Hepatocyte (in vitro differentiated cells): Measurements from ENCODE around the gene USP17L12. TPM values are rescaled to one million over a fixed set of nuclear protein-coding genes. Genes with fewer than 3 reads are reported as not detected.
"Not testable (repeated sequence)": the region's sequence is repeated elsewhere in the genome, so short reads cannot be mapped to it uniquely, and the experiment has no call there.

Source experiments
- DNase-seq: peaks from one replicate; pipeline ENCODE4 v3.0.0-alpha.2; 2016; ENCODE audit warnings: low spot score
- H2AFZ ChIP-seq: fragments of 200-600 bp; sonication (generic); 2 replicates; pipeline ENCODE4 v1.6.0; 2016; ENCODE audit warnings: antibody characterized with exemption, mild to moderate bottlenecking
- H3K27ac ChIP-seq: fragments of 200-600 bp; sonication (generic); 2 replicates; pipeline ENCODE4 v1.5.1; 2016; ENCODE audit warnings: mild to moderate bottlenecking
- H3K27me3 ChIP-seq: fragments of 200-600 bp; sonication (generic); 2 replicates; pipeline ENCODE4 v1.6.1; 2016
- H3K36me3 ChIP-seq: fragments of 200-600 bp; sonication (generic); replicated peaks from 2 replicates; pipeline ENCODE4 v1.5.1; 2016; ENCODE audit warnings: low read depth; ENCODE audit not compliant: insufficient read depth
- H3K4me1 ChIP-seq: fragments of 200-600 bp; sonication (generic); 2 replicates; pipeline ENCODE4 v1.5.1; 2016; ENCODE audit warnings: mild to moderate bottlenecking, moderate library complexity; ENCODE audit not compliant: insufficient read depth
- H3K4me2 ChIP-seq: fragments of 200-600 bp; sonication (generic); 2 replicates; pipeline ENCODE4 v1.6.0; 2016
- H3K4me3 ChIP-seq: fragments of 200-600 bp; sonication (generic); 2 replicates; pipeline ENCODE4 v1.5.1; 2016; ENCODE audit warnings: mild to moderate bottlenecking
- H3K79me2 ChIP-seq: fragments of 200-600 bp; sonication (generic); 2 replicates; pipeline ENCODE4 v1.6.0; 2017; ENCODE audit warnings: mild to moderate bottlenecking
- H3K9me2 ChIP-seq: fragments of 200-600 bp; sonication (generic); replicated peaks from 2 replicates; pipeline ENCODE4 v1.6.0; 2017; ENCODE audit warnings: mild to moderate bottlenecking; ENCODE audit not compliant: insufficient read depth
- H3K9me3 ChIP-seq: fragments of 200-600 bp; sonication (generic); 2 replicates; pipeline ENCODE4 v1.5.1; 2016; ENCODE audit warnings: low read depth, mild to moderate bottlenecking
- H4K20me1 ChIP-seq: fragments of 200-600 bp; sonication (generic); 2 replicates; pipeline ENCODE4 v1.6.0; 2016; ENCODE audit warnings: mild to moderate bottlenecking; ENCODE audit not compliant: insufficient read depth, poor library complexity, severe bottlenecking
- WGBS: methylation state at CpG from one replicate; pipeline ENCODE4 v1.1.6; 2016; ENCODE audit warnings: low lambda C conversion rate; ENCODE audit errors: missing lambda C conversion rate; 5-methylcytosine and 5-hydroxymethylcytosine counted together
- polyA plus RNA-seq: library from polyadenylated mRNA; unstranded; fragments of >200 nt; fragmentation: Nextera tagmentation; extraction: Ambion mirVana; gene quantifications from 2 replicates; pipeline ENCODE4 v1.2.1, GENCODE V29; 2016
- total RNA-seq: library from RNA; depleted of rRNA; stranded (reverse); fragments of >200 nt; gene quantifications from 2 replicates; pipeline ENCODE4 v1.2.3, GENCODE V29; 2014

The USP17L12 gene
- total and polyA plus RNA-seq, 2 experiments from 2014 or later, result not detected

DNA sequence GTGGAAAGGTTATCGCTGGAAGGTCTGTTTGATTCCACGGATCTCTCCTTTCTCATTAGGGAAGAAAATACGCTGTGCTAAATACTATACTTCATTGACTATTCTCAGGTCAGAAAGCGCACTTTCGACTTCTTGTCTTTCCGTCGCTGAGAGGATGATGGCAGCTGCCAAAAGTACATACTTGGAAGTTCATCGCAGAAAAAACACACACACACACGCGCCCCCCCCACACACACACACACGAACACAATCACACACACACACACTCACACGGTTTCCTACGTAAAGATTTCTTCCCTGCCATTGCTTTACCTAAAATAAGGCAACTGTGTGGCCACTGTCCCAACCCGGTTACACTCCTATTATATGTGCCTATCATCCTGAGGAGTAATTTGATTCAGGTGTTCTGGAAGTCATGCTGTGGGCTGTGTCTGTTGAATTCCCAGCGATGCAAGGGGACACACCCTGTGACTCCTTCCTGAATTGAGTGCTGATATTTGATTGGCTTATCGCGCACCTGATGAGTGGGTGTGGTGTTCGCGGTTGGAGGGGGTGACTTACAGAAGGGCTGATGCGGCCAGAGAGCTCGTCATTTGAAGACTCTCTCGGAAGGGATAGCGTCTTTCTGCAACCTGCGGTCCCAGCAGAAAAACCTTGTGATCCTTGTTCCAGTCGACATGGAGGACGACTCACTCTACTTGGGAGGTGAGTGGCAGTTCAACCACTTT, 28.2 kb downstream of the USP17L12 start, which contains the start of gene USP17L18:
TSS of gene USP17L18 (plus strand) at position 678 of the 728 bp plus-strand sequence. CDS start at position 678, 0 bp downstream.
- not testable (repeated sequence) for H4K20me1 ChIP-seq, H3K27me3 ChIP-seq, H3K4me3 ChIP-seq, H2AFZ ChIP-seq, H3K9me2 ChIP-seq, H3K4me2 ChIP-seq, H3K27ac ChIP-seq, H3K9me3 ChIP-seq, H3K79me2 ChIP-seq, H3K4me1 ChIP-seq, H3K36me3 ChIP-seq
- WGBS, result 90% methylated on average over 15 of the region's 26 CpGs
- DNase-seq, result peak; percentile 1

- not testable (repeated sequence) for H3K4me2 ChIP-seq, H3K4me1 ChIP-seq, H3K9me2 ChIP-seq, H3K36me3 ChIP-seq, H3K4me3 ChIP-seq, H4K20me1 ChIP-seq, H3K9me3 ChIP-seq, DNase-seq, H3K27ac ChIP-seq, H2AFZ ChIP-seq, H3K27me3 ChIP-seq, H3K79me2 ChIP-seq
- WGBS, result no CpG with 5 or more reads among the region's 13 CpGs
Measured at GRCh38 chr4:9253078-9253477, 33.1 kb downstream of the USP17L12 start, which contains the start of gene USP17L19. Gene USP17L19, plus strand, starts transcription at chr4:9253378. Its CDS starts 0 bp downstream, at chr4:9253378.

GRCh38 chr4:9257824-9258223, 37.9 kb downstream of the USP17L12 start, which contains the start of gene USP17L20:
Gene USP17L20, plus strand, starts transcription at chr4:9258124. Its CDS starts 0 bp downstream, at chr4:9258124.
- not testable (repeated sequence) for H3K27me3 ChIP-seq, H3K9me2 ChIP-seq, H3K79me2 ChIP-seq, DNase-seq, H3K27ac ChIP-seq, H3K9me3 ChIP-seq, H3K4me1 ChIP-seq, H3K36me3 ChIP-seq, H4K20me1 ChIP-seq, H3K4me3 ChIP-seq, H2AFZ ChIP-seq, H3K4me2 ChIP-seq
- WGBS, result no CpG with 5 or more reads among the region's 15 CpGs

DNA sequence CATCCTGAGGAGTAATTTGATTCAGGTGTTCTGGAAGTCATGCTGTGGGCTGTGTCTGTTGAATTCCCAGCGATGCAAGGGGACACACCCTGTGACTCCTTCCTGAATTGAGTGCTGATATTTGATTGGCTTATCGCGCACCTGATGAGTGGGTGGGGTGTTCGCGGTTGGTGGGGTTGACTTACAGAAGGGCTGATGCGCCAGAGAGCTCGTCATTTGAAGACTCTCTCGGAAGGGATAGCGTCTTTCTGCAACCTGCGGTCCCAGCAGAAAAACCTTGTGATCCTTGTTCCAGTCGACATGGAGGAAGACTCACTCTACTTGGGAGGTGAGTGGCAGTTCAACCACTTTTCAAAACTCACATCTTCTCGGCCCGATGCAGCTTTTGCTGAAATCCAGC, 42.6 kb downstream of the USP17L12 start, which contains the start of gene USP17L21:
TSS of gene USP17L21 (plus strand) at position 301 of the 400 bp plus-strand sequence. CDS start at position 301, 0 bp downstream.
- no CpG with 5 or more reads among the region's 13 CpGs for WGBS

GRCh38 chr4:9267319-9267718, 47.4 kb downstream of the USP17L12 start, which contains the start of gene USP17L22:
Gene USP17L22, plus strand, starts transcription at chr4:9267619. Its CDS starts 0 bp downstream, at chr4:9267619.
- no CpG with 5 or more reads among the region's 15 CpGs for WGBS
- not testable (repeated sequence) for H3K79me2 ChIP-seq, H3K27me3 ChIP-seq, H3K4me1 ChIP-seq, H4K20me1 ChIP-seq, DNase-seq, H3K9me3 ChIP-seq, H2AFZ ChIP-seq, H3K4me3 ChIP-seq, H3K9me2 ChIP-seq, H3K4me2 ChIP-seq, H3K27ac ChIP-seq, H3K36me3 ChIP-seq

More for the DNA sequence above, 42.6 kb downstream of the USP17L12 start, which contains the start of gene USP17L21:
- H3K36me3 ChIP-seq, H3K9me2 ChIP-seq, H3K4me3 ChIP-seq, H3K4me2 ChIP-seq, H3K4me1 ChIP-seq, H3K27me3 ChIP-seq, DNase-seq, H3K79me2 ChIP-seq, H3K27ac ChIP-seq, H2AFZ ChIP-seq, H3K9me3 ChIP-seq, H4K20me1 ChIP-seq: not testable (repeated sequence)

Other genes with a start within 250 kb of the USP17L12 start
- gene FAM90A26, start 49.7 kb upstream of the USP17L12 start, total RNA-seq, result not detected in 2 replicates
- not detected in 2 replicates for gene FAM90A26, start 49.7 kb upstream of the USP17L12 start, polyA plus RNA-seq
- gene USP17L10, start 9.5 kb upstream of the USP17L12 start, total RNA-seq, result not detected in 2 replicates
- gene USP17L10, start 9.5 kb upstream of the USP17L12 start, polyA plus RNA-seq, result not detected in 2 replicates
- not detected in 2 replicates for gene USP17L11, start 4.7 kb upstream of the USP17L12 start, total RNA-seq
- gene USP17L11, start 4.7 kb upstream of the USP17L12 start, polyA plus RNA-seq, result not detected in 2 replicates
- not detected in 2 replicates for gene USP17L13, start 4.7 kb downstream of the USP17L12 start, total RNA-seq
- not detected in 2 replicates for gene USP17L13, start 4.7 kb downstream of the USP17L12 start, polyA plus RNA-seq
- gene USP17L15, start 14.2 kb downstream of the USP17L12 start, total RNA-seq, result 0.56 TPM in 1 of 2 replicates, not detected in the other
- gene USP17L15, start 14.2 kb downstream of the USP17L12 start, polyA plus RNA-seq, result not detected in 2 replicates
- gene USP17L17, start 23.7 kb downstream of the USP17L12 start, total RNA-seq, result not detected in 2 replicates
- gene USP17L17, start 23.7 kb downstream of the USP17L12 start, polyA plus RNA-seq, result not detected in 2 replicates
- gene USP17L18, start 28.5 kb downstream of the USP17L12 start, total RNA-seq, result not detected in 2 replicates
- gene USP17L18, start 28.5 kb downstream of the USP17L12 start, polyA plus RNA-seq, result not detected in 2 replicates
- gene USP17L19, start 33.2 kb downstream of the USP17L12 start, total RNA-seq, result not detected in 2 replicates
- not detected in 2 replicates for gene USP17L19, start 33.2 kb downstream of the USP17L12 start, polyA plus RNA-seq
- gene USP17L20, start 38.0 kb downstream of the USP17L12 start, total RNA-seq, result not detected in 2 replicates
- gene USP17L20, start 38.0 kb downstream of the USP17L12 start, polyA plus RNA-seq, result not detected in 2 replicates
- not detected in 2 replicates for gene USP17L21, start 42.7 kb downstream of the USP17L12 start, total RNA-seq
- not detected in 2 replicates for gene USP17L21, start 42.7 kb downstream of the USP17L12 start, polyA plus RNA-seq
- gene USP17L22, start 47.5 kb downstream of the USP17L12 start, total RNA-seq, result not detected in 2 replicates
- gene USP17L22, start 47.5 kb downstream of the USP17L12 start, polyA plus RNA-seq, result not detected in 2 replicates
- gene USP17L24, start 105.0 kb downstream of the USP17L12 start, total RNA-seq, result not detected in 2 replicates
- gene USP17L24, start 105.0 kb downstream of the USP17L12 start, polyA plus RNA-seq, result not detected in 2 replicates
- not detected in 2 replicates for gene USP17L25, start 109.8 kb downstream of the USP17L12 start, total RNA-seq
- not detected in 2 replicates for gene USP17L25, start 109.8 kb downstream of the USP17L12 start, polyA plus RNA-seq
- gene USP17L26, start 114.5 kb downstream of the USP17L12 start, total RNA-seq, result not detected in 2 replicates
- gene USP17L26, start 114.5 kb downstream of the USP17L12 start, polyA plus RNA-seq, result not detected in 2 replicates
- gene USP17L5, start 119.3 kb downstream of the USP17L12 start, total RNA-seq, result not detected in 2 replicates
- gene USP17L5, start 119.3 kb downstream of the USP17L12 start, polyA plus RNA-seq, result not detected in 2 replicates
- not detected in 2 replicates for gene USP17L27, start 124.0 kb downstream of the USP17L12 start, total RNA-seq
- not detected in 2 replicates for gene USP17L27, start 124.0 kb downstream of the USP17L12 start, polyA plus RNA-seq
- not detected in 2 replicates for gene USP17L28, start 128.7 kb downstream of the USP17L12 start, total RNA-seq
- not detected in 2 replicates for gene USP17L28, start 128.7 kb downstream of the USP17L12 start, polyA plus RNA-seq
- not detected in 2 replicates for gene USP17L29, start 133.5 kb downstream of the USP17L12 start, total RNA-seq
- not detected in 2 replicates for gene USP17L29, start 133.5 kb downstream of the USP17L12 start, polyA plus RNA-seq
- not detected in 2 replicates for gene USP17L30, start 143.0 kb downstream of the USP17L12 start, total RNA-seq
- gene USP17L30, start 143.0 kb downstream of the USP17L12 start, polyA plus RNA-seq, result not detected in 2 replicates
- gene DEFB131A, start 224.3 kb downstream of the USP17L12 start, total RNA-seq, result not detected in 2 replicates
- gene DEFB131A, start 224.3 kb downstream of the USP17L12 start, polyA plus RNA-seq, result not detected in 2 replicates